ENCODE results near the gene GNAL. TPM values are rescaled to one million over a fixed set of nuclear protein-coding genes. Genes with fewer than 3 reads are reported as not detected.

Gene GNAL
- total RNA-seq, 1 donor from 2014 or later = 0.21 TPM

GRCh38 chr18:11872479-11873136 lies 183.5 kb downstream of the GNAL start:
- H3K27ac Mint-ChIP-seq = no peak overlapping the region
- DNase-seq (ENCODE audit: low spot score) = no peak
- H3K9me3 Mint-ChIP-seq = no peaks in the 10 kb centered on the region
- no peaks in the 10 kb centered on the region for H3K27me3 Mint-ChIP-seq (ENCODE audit: insufficient read depth)
- H3K36me3 Mint-ChIP-seq (ENCODE audit: low read depth) = no peaks in the 10 kb centered on the region
- no peak overlapping the region for H3K4me3 Mint-ChIP-seq
- no peaks in the 10 kb centered on the region for H3K4me1 Mint-ChIP-seq (ENCODE audit: low read depth)
- intact Hi-C loops (cut with micrococcal nuclease) = no loop called here

- Mint-ChIP-seq H3K27me3 (ENCODE audit: insufficient read depth) (no peaks in the 10 kb centered on the region), H3K9me3 (no peaks in the 10 kb centered on the region), H3K4me3 (no peak overlapping the region), H3K27ac (no peak overlapping the region), H3K4me1 (ENCODE audit: low read depth) (no peaks in the 10 kb centered on the region), H3K36me3 (ENCODE audit: low read depth) (no peaks in the 10 kb centered on the region)
- intact Hi-C loops (cut with micrococcal nuclease) = no loop called here
- no peak for DNase-seq (ENCODE audit: low spot score)
Measured at GRCh38 chr18:11873670-11874340, 184.7 kb downstream of the GNAL start.

- no peaks in the 10 kb centered on the region for H3K36me3 Mint-ChIP-seq (ENCODE audit: low read depth)
- no peaks in the 10 kb centered on the region for H3K4me1 Mint-ChIP-seq (ENCODE audit: low read depth)
- no peak overlapping the region for H3K4me3 Mint-ChIP-seq
- no peaks in the 10 kb centered on the region for H3K9me3 Mint-ChIP-seq
- intact Hi-C loops (cut with micrococcal nuclease) = no loop called here
- no peaks in the 10 kb centered on the region for H3K27me3 Mint-ChIP-seq (ENCODE audit: insufficient read depth)
- no peak overlapping the region for H3K27ac Mint-ChIP-seq
- DNase-seq (ENCODE audit: low spot score) = no peak
Measured at GRCh38 chr18:11874676-11875075, 185.6 kb downstream of the GNAL start.

GRCh38 chr18:11877497-11878135 lies 188.6 kb downstream of the GNAL start:
- Mint-ChIP-seq H3K27ac (no peak overlapping the region), H3K4me1 (ENCODE audit: low read depth) (no peaks in the 10 kb centered on the region), H3K27me3 (ENCODE audit: insufficient read depth) (no peaks in the 10 kb centered on the region), H3K4me3 (no peak overlapping the region), H3K36me3 (ENCODE audit: low read depth) (no peaks in the 10 kb centered on the region), H3K9me3 (no peaks in the 10 kb centered on the region)
- DNase-seq (ENCODE audit: low spot score) = no peak
- intact Hi-C loops (cut with micrococcal nuclease) = no loop called here

DNA sequence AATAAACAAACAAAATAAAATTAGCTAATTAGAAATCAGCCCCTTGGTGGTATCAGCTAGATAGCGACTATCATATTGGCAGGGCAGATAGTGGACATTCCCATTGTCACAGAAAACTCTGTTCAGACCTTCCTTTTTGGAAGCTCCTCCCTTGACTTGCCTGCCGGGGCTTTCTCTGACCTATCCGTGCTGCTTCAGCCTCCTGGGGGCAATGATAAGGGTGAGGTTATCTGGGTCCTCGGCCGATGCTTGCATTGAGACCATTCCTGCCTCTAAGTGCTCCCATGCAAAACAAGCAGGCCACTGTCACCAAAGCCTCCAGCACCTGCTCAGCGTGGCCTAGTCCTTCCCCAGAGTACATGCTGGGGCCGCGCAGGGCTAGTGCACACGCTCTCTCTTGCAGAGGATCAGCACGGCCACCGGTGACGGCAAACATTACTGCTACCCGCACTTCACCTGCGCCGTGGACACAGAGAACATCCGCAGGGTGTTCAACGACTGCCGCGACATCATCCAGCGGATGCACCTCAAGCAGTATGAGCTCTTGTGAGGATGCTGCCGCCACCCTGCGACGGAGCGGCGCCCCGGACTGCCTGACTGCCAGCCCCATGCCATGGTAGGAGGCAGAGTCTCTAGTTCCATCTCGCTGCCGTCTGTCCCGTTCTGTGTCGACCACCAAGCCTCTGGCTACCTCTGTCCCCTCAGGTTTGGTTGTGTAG lies 191.7 kb downstream of the GNAL start:
- Mint-ChIP-seq H3K27me3 (ENCODE audit: insufficient read depth) (no peaks in the 10 kb centered on the region), H3K4me1 (ENCODE audit: low read depth) (no peaks in the 10 kb centered on the region), H3K9me3 (no peaks in the 10 kb centered on the region), H3K4me3 (no peak overlapping the region), H3K27ac (no peak overlapping the region), H3K36me3 (ENCODE audit: low read depth) (peaks cover 9% of the 10 kb centered on the region)
- DNase-seq (ENCODE audit: low spot score) = no peak
- intact Hi-C loops (cut with micrococcal nuclease) = no loop called here

DNA sequence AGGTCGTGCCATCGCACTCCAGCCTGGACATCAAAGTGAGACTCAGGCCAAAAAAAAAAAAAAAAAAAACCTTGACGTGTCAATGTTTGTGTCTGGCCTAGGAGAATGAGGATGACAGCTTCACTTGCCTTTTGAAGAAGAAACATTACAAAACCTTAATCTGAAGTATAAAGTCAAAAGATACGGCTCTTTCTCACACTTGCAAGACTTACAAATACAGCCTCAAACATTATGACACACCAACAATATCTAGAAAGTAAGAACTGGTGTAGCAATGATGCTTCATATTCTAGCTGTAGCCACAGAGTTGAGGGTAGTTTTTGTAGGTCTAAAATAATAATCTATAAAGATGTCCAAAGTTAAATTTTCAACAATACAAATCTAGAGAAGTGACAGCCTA lies 193.6 kb downstream of the GNAL start:
- Mint-ChIP-seq H3K4me3 (no peak overlapping the region), H3K9me3 (no peaks in the 10 kb centered on the region), H3K4me1 (ENCODE audit: low read depth) (no peaks in the 10 kb centered on the region), H3K27ac (no peak overlapping the region), H3K36me3 (ENCODE audit: low read depth) (peaks cover 11% of the 10 kb centered on the region), H3K27me3 (ENCODE audit: insufficient read depth) (no peaks in the 10 kb centered on the region)
- intact Hi-C loops (cut with micrococcal nuclease) = no loop called here
- DNase-seq (ENCODE audit: low spot score) = no peak

DNA sequence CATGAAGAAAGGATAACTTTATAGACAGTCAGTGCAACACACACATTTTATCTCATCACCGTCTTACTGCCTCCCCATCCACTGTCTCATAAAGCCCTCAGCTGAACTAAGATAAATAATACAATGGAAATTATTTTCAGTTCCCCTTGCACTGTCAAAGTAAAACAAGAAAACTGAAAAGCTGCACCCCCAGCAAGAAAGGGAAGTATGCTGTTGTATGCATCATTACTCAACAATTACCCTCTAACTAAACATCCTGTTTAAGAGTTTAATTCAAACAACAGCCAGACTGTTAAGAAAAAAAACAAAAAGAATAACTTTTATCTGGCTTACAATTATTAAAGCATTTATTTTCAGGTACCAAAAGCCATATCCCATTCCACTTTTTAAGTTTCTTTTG lies 194.1 kb downstream of the GNAL start:
- H3K4me3 Mint-ChIP-seq = no peak overlapping the region
- no peak overlapping the region for H3K27ac Mint-ChIP-seq
- intact Hi-C loops (cut with micrococcal nuclease) = no loop called here
- no peaks in the 10 kb centered on the region for H3K9me3 Mint-ChIP-seq
- DNase-seq (ENCODE audit: low spot score) = no peak
- no peaks in the 10 kb centered on the region for H3K4me1 Mint-ChIP-seq (ENCODE audit: low read depth)
- no peaks in the 10 kb centered on the region for H3K27me3 Mint-ChIP-seq (ENCODE audit: insufficient read depth)
- H3K36me3 Mint-ChIP-seq (ENCODE audit: low read depth) = peaks cover 11% of the 10 kb centered on the region

DNA sequence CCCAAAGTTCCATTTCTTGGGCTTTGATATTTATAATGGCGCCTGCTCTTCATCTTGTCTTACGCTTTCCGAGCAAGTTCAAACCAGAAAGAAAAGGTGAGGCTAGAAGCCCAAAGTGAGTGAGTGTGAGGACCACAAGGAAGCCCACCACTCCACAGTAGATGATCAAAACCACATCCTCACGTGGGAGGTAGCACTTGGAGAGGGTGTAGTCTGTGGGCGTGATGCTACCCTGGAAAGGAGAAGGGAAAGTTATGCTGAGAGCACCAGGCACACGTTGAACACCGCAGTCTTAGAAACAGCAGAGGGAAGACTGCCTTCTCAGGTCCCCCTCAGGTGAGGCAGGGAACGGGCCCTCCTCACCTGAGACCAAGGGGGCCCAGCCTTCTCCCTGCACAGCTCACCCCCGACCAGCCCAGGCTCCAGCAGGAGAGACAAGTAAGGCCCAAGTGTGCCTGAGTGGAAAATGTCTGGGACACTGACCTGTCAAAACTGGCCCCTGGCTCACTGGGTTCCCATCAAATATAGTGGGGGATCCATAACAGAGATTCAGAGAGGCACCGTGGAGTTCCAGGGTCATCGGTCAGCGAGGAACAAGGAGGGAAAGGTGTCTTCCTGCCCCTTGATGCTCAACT lies 195.4 kb downstream of the GNAL start:
- intact Hi-C loops (cut with micrococcal nuclease) = no loop called here
- no peak for DNase-seq (ENCODE audit: low spot score)
- Mint-ChIP-seq H3K9me3 (no peaks in the 10 kb centered on the region), H3K27me3 (ENCODE audit: insufficient read depth) (no peaks in the 10 kb centered on the region), H3K4me3 (no peak overlapping the region), H3K36me3 (ENCODE audit: low read depth) (peaks cover 18% of the 10 kb centered on the region), H3K27ac (no peak overlapping the region), H3K4me1 (ENCODE audit: low read depth) (no peaks in the 10 kb centered on the region)

DNA sequence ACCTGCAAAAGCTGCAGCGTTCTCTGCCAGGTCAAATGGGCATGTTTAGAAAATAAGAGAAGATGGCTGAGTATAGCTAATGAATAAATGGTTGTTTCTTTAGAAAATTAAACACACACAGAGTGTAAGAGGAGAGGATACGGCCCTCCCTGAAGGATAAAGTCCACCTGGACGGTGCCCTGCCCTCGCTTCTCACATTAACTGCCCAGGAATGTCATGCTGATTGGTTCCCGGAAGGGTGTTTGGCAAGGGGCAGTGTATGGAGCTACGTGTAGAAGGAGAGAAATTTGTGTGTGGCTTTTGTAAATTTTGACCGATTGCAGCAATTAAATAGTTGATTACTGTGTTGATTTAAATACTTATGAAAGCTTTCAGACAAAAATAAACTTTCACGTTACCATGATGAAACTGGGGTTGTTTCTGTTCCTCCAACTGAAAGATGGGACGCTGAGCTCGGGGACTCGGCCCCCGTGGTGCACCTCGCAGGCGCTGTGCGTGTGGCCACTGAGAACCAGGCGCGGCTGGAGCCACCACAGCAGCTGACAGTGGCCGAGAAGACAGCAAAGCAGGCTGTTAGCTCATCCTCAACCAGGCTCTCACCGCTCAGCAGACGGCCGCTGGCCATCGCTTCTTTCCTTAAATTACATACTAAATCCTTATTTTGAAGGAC lies 196.3 kb downstream of the GNAL start:
- Mint-ChIP-seq H3K27ac (no peak overlapping the region), H3K4me3 (no peak overlapping the region), H3K9me3 (no peaks in the 10 kb centered on the region), H3K4me1 (ENCODE audit: low read depth) (no peaks in the 10 kb centered on the region), H3K27me3 (ENCODE audit: insufficient read depth) (no peaks in the 10 kb centered on the region), H3K36me3 (ENCODE audit: low read depth) (peaks cover 21% of the 10 kb centered on the region)
- DNase-seq (ENCODE audit: low spot score) = no peak
- intact Hi-C loops (cut with micrococcal nuclease) = no loop called here

DNA sequence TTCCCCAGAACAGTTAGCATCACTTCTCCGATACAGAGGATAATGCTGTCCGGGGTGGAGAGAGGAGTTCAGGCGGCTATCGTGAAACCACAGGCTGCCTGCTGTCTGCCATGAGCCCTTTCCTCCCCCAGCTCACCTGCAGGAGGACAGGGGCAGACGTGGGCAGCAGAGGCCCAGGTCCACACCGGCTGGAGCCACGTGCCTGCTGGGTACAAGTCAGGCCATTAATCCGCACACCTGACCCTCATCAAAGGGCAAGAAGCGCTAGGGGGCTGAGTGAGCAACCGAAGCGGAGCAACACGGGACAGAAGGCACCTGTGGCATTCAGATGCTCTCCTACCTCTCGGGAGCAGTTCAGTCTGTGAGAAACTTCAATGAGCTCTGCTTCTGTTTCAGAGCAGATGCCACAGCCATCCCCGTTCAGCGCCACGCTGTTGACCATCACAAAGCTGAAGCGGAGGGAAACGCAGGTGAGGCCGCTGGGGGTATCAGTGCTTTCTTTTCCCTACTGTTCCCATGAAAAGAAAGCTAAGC lies 197.6 kb downstream of the GNAL start:
- intact Hi-C loops (cut with micrococcal nuclease) = no loop called here
- Mint-ChIP-seq H3K4me1 (ENCODE audit: low read depth) (no peaks in the 10 kb centered on the region), H3K4me3 (no peak overlapping the region), H3K36me3 (ENCODE audit: low read depth) (peaks cover 27% of the 10 kb centered on the region), H3K27me3 (ENCODE audit: insufficient read depth) (no peaks in the 10 kb centered on the region), H3K27ac (no peak overlapping the region), H3K9me3 (no peaks in the 10 kb centered on the region)
- no peak for DNase-seq (ENCODE audit: low spot score)

GRCh38 chr18:11887328-11888128 lies 198.5 kb downstream of the GNAL start:
- no peaks in the 10 kb centered on the region for H3K4me1 Mint-ChIP-seq (ENCODE audit: low read depth)
- no peak overlapping the region for H3K27ac Mint-ChIP-seq
- no peaks in the 10 kb centered on the region for H3K9me3 Mint-ChIP-seq
- DNase-seq (ENCODE audit: low spot score) = no peak
- no peak overlapping the region for H3K4me3 Mint-ChIP-seq
- no peaks in the 10 kb centered on the region for H3K27me3 Mint-ChIP-seq (ENCODE audit: insufficient read depth)
- intact Hi-C loops (cut with micrococcal nuclease) = no loop called here
- H3K36me3 Mint-ChIP-seq (ENCODE audit: low read depth) = peaks cover 28% of the 10 kb centered on the region

Data from activated T-helper 1 cell treated with anti-CD3 and anti-CD28 coated beads, Interleukin-12 subunit alpha, Interleukin-12 subunit beta, Interleukin-2, Interleukin-4 antibody, amounts not matched to agents 30 ng/mL and 10 ng/mL and 1 ng/mL, durations not matched to agents 14 hours and 24 hours and 36 hours (primary cell).